ENCODE results near the gene SPATA17.

GRCh38 chr1:217847643-217848042 lies 216.5 kb downstream of the SPATA17 start:
- TF ChIP-seq CTCF (conservative IDR thresholded peaks at IDR 0.05 in 1 of 2, IDR thresholded peaks at IDR 0.05 in 1 of 2; ENCODE audit: extremely low read depth in 1 of 2, insufficient read depth in 1 of 2, low read depth in 1 of 2, low read length in 2 of 2) (no peak), EZH2 (IDR thresholded peaks at IDR 0.05; ENCODE audit: borderline replicate concordance, low read length) (no peak)
